GM18861 (cell line): ENCODE measurements around the gene MAG.
"Not testable (repeated sequence)": the region's sequence is repeated elsewhere in the genome, so short reads cannot be mapped to it uniquely, and the experiment has no call there.

Experiments used
- ATAC-seq: cut with Tn5 transposase; IDR thresholded peaks from one replicate; pipeline ENCODE4 v1.9.1; 2021; ENCODE audit not compliant: unreplicated experiment

Gene MAG

DNA sequence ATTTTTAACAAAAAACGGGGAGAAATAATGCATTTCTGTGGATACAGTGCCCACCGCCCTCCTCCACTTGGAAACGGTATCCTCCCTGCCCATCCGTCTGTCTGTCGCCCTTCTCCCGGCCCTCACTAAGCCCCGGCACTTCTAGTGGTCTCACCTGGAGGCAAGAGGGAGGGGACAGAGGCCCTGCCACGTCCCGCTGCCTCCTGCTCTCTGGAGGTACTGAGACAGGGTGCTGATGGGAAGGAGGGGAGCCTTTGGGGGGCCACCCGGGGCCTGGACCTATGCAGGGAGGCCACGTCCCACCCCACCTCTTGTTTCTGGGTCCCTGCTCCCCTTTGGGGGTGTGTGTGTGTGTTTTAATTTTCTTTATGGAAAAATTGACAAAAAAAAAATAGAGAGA, 12.6 kb upstream of the MAG start:
- no peak for ATAC-seq

DNA sequence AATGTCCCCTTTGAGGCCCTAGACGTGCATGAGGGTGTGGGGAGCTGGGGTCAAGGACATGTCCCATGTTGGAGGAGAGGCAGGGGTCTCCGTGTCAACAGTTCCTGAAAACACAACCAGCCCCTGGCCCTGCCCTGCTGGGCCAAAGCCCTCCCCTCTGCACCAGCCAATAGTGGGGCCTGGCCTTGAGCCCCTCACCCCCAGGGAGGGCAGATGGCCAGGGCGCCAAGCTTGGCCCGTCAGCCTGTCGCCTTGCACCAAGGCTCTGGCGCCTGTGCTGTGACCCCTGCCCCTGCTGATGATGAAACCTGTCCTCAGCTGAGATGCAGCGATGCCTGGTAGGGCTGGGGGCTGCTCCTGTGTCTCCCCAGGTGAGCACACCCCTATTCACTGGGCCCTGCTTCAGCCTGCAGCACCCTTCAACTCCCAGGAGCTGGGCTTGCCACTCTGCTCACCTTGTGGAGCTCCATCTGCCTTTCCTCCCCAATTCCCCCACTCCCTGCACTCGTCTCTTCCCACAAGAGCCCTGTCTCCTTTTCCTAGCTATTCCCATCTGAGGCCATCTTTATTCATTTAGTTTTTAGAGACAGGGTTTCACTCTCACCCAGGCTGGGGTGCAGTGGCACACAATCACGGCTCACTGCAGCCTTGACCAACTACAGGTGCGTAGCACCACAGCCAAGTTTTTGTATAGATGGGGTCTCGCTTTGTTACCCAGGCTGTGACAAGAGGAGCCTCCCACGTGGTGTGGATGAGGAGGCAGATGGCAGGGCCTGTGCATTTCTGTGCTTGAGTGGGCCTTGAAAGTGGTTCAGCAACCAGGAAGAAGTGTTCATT, 11.8 kb upstream of the MAG start:
- no peak for ATAC-seq

DNA sequence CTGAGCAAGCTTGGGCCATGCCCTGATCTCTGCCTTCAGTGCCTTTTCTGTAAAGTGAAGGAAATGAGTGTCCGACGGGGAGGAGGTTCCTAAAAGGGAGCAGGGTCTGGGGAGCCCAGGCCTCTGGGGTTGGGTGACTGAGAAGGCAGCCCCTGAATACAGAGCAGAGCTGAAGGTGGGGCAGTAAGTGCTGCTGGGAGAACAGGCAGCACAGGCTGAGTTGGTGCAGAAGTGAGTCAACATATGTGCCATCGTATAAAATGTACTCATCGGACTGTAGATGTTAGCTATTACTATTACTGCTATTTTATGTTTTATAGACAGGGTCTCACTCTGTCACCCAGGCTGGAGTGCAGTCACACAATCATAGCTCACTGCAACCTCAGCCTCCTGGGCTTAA, 10.7 kb upstream of the MAG start:
- ATAC-seq: no peak

DNA sequence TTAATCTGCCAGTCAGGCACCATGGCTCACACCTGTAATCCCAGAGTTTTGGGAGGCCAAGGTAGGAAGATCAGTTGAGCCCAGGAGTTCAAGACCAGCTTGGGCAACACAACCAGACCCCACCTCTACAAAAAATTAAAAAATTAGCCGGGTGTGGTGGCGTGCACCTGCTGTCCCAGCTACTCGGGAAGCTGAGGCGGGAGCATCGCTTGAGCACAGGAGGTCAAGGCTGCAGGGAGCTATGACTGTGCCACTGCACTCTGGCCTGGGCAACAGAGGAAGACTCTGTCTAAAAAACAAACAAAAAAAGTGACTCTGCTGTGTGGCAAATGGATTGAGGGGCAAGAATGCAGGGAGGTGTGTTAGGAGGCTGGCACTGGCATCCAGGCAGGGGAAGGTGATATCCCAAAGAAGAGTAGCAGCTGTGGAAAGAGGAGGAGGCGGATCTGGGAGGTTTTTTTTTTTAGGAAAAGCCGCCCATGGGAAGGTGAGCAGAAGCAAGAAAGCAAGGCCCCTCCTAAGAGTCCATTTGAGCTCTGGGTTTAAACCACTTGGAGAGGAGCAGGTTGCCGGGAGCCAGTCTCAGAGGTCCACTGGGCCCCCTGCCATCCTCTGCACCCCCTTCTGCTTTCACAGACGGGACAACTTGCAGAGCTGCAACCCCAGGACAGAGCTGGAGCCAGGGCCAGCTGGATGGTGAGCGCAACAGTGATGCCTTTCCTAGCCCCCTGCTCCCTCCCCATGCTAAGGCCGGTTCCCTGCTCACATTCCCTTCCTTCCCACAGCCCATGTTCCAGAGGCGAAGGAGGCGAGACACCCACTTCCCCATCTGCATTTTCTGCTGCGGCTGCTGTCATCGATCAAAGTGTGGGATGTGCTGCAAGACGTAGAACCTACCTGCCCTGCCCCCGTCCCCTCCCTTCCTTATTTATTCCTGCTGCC, 7.5 kb upstream of the MAG start:
- no peak for ATAC-seq

DNA sequence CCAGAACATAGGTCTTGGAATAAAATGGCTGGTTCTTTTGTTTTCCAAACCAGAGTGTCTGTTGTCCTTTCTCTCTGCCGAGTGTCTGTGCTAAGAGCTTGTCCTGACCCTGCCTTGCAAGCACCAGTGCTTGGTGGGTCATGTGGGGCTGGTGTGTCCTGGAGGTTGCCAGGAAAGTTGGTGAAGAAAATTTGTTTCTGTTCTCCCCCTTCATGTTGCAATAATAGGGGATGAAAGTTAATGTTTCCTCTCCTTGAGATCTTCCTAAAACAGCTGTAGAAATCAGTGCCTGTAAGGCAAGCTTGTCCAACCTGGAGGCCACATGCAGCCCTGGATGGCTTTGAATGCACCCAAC, 6.9 kb upstream of the MAG start:
- ATAC-seq: no peak

DNA sequence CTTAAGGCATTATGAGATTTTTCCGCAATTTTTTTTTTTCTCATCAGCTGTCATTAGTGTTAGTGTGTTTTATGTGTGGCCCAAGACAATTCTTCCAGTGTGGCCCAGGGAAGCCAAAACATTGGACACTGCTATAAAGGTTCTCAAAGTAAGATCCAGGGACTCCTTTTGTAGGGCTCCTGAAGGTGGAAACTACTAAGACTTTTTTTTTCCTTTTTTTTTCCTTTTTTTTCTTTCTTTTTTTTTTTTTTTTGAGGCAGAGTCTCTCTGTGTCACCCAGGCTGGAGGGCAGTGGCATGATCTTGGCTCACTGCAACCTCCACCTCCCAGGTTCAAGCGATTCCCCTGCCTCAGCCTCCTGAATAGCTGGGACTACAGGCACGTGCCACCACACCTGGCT, 6.5 kb upstream of the MAG start:
- not testable (repeated sequence) for ATAC-seq

DNA sequence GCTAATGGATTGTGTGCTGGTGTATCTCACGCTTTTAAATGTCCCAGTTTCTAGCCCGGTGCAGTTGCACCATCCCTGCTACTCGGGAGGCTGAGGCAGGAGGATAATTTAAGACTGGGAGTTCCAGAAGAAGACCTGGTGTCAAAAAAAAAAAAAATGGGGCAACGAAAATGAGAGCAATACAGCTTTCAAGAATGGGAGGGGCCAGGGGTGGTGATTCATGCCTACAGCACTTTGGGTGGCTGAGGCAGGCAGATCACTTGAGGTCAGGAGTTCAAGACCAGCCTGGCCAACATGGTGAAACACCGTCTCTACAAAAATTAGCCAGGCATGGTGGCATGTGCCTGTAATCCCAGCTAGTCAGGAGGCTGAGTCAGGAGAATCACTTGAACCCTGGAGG, 5.9 kb upstream of the MAG start:
- not testable (repeated sequence) for ATAC-seq

DNA sequence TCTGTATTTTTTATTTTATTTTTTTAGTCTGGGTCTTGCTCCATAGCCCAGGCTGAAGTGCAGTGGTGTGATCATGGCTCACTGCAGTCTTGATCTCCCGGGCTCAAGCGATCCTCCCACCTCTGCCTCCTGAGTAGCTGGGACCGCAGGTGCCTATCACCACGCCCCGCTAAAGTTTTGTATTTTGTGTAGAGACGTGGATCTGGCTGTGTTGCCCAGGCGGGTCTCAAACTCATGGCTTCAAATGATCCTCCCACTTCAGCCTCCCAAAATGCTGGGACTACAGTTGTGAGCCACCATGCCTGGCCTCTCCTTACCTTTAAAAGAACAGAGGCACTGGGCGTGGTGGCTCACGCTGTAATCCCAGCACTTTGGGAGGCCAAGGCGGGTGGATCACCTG, 4.2 kb upstream of the MAG start:
- ATAC-seq: no peak

DNA sequence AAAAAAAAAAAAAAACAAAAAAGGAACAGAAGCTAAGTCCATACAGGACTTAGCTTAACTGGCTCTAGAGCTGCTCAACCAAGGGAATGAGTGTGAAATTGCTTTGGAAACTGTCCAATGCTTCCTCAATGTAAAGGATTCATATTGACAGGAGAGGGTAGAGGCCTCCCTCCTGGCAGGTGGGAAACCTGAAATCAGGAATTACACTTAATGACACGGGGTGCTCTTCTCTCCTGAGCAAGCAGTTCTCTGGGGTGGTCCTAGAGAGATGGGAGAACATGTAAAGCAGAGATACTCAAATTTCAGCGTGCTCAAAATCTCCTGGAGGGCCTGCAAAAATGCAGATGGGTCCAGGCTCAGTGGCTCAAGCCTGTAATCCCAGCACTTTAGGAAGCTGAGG, 3.6 kb upstream of the MAG start:
- ATAC-seq: no peak

DNA sequence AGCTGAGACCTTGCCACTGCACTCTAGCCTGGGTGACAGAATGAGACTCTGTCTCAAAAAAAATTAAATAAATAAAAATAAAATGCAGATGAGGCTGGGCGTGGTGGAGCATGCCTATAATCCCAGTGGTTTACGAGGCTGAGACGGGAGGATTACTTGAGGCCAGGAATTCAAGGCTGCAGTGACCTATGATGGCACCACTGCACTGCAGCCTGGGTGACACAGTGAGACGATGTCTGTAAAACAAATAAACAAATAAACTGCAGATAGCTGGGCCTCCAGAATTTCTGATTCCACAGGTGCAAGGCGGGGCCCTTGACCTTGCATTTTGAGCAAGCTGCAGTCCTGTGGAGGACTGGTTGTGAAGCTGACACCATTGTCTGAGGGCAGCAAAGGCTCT, 3.1 kb upstream of the MAG start:
- ATAC-seq: no peak

DNA sequence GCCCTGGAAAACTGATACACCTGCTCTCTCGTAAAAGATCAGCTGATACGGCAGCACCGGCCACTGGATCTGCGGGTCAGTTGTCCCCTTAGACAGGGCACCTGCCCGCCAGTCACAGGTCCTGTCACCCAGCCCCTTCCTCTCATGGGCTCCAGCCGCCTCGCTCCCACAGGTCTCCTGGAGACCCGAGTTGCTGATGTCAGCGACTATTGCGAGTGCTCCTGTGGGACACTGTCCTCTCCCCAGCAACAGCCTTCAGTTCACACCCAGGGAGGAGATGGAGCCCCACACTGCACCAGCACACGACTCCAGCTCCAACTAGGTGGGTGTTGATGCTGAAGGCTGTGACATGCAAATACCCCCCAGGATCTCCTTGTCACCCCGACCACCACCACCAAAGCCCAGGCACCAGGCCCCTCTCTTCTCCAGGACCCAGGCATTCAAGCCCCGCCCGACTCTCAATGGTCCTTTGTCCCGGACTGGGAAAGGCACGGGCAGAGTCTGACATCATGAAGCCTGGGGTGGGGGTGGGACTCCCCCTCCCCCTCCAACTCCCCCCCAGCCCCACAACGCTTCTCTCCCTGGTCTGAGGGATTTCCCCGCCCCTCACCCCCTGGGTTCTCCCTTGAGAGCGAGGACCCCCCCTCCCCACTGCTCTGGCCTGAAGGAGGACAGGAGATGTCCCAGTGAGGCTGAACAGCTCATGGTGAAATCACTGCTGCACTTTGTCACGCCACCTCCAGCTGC, 1.4 kb upstream of the MAG start:
- no peak for ATAC-seq

DNA sequence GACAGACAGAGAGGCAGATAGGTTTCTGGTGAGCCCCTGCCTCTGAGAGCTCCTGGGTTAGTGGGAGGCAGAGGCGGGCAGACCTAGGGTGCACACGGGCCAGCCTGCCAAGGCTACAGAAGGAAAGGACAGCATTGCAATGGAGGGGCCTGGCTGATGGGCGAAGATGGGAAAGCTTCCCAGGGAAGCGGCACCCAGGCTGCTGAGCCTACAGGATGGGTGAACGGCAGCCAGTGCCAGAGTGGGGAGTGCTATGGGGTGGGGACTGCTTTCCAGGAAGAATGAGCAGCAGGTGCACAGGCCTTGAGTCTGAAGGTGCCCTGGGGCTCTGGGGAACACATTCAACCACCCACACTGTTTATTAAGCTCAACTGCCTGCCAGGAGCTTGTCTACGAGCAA, 702 bp upstream of the MAG start:
- ATAC-seq: no peak

DNA sequence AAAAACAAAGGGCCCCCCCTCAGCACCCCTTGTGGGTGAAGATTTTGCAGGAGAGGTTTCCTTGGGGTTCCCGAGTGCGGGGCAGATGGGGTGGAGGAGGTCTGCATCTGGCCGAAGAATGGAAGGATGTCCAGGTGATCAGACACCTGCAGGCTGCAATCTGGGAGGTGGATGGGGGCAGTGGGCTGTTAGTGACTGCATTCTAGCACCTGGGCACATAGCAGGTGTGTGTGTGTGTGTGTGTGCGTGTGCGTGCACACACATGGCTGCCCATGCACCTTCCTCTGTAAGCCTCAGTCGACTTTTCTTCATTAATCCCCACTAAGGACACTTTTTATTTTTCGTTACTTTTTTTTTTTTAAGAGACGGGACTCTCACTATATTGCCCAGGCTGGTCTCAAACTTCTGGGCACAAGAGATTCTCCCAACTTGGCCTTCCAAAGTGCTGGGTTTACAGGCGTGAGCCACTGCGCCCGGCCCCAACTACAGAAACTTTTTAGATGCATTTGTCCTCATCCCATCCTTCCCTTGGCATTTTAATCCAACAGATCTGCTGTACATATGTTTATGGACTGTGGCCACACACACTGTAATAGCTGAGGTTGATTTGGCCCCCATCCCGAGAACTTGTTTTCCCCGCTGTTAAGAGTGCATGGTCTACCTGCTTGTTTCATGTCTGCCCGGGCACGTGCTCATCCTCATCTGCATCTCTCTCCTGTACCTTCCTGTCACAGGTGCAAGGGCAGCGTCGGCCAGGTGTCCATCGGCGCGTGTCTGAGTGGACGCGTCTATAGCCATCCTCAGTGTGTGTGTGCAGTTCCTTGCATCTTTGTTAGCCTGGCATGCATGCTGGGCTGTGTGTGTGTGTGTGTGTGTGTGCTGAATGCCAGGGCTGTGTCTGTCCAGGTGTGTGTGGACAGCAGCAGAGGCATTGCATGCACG, 731 bp downstream of the MAG start:
- no peak for ATAC-seq

DNA sequence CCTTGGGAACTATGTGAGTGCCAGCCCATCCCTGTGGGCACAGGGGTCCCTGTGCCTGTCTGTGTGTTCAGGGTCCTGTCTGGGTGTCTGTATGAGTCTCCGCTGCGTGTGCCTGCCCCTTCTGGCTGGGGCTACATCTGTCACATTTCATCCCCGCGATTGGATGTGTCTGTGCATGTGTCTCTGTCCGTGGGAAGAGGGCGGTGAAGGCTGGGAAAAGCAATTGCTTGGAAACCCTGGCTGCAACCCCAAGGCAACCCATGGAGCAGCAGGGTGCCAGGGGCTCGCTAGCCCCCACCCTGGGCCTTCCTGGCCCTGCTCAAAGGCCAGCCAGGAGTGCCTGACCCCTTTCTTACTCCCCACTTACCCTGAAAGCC, 1.4 kb downstream of the MAG start:
- no peak for ATAC-seq

DNA sequence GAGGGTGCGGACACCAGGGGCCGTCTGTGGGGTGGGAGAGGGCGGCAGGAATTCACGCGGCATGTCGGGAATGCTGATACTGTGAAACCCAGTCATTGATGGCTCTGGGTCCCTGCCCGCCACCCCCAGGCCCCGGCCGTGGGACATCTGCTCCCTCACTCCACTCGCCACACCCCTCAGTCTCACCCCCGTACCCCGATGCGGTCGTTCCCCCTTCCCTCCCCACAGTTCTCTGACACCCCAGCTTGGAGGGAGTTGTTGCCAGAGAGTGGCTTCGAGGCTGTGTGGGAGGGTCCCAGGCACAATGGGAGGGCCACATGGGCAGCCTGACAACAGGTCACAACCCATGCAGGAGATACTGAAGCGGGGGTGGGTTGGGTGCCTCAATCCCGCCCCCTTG, 1.8 kb downstream of the MAG start:
- no peak for ATAC-seq

DNA sequence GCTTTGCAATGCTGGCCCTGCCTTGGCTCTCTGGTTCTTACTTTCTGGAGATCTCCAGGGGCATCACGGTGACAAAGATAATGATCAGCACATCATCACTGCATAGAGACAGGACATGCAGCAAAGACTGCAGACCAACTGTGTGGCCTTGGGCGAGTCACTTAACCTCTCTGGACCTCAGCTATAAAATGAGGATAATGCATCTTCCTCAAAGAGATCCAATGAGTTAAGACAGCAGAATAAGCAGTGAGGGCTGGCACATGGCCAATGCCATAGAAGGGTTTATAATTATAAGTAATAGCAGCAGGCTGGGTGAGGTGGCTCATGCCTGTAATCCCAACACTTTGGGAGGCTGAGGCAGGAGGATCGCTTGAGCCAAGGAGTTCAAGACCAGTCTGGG, 2.4 kb downstream of the MAG start:
- ATAC-seq: no peak

DNA sequence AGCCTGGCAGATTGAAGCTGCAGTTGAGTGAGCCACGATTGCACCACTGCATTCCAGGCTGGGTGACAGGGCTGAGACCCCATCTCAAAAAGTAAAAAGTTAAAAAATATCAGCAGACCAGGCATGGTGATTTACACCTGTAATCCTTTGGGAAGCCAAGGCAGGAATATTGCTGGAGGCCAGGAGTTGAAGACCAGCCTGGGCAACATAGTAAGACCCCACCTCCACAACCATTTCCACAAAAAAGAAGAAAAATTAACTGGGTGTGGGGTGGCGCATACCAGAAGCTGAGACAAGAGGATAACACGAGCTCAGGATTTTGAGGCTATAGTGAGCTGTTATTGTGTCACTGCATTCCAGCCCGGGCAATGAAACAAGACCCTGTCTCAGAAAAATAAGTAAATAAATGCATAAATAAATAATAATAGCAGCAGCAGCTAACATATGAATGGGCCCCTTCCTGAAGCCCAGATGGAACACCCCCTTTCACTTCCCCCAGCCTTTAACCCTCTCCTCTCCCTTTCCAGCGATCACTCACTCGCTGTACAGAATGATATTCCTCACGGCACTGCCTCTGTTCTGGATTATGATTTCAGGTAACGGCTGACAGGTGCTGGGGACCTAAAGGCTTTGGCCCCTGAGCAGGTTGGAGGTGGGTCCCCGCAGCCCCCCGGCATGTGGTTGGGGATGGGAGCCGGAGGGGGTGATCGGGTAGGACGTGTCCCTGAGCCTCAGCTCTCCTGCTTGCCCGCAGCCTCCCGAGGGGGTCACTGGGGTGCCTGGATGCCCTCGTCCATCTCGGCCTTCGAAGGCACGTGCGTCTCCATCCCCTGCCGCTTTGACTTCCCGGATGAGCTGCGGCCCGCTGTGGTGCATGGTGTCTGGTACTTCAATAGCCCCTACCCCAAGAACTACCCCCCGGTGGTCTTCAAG, 3.2 kb downstream of the MAG start:
- no peak for ATAC-seq

DNA sequence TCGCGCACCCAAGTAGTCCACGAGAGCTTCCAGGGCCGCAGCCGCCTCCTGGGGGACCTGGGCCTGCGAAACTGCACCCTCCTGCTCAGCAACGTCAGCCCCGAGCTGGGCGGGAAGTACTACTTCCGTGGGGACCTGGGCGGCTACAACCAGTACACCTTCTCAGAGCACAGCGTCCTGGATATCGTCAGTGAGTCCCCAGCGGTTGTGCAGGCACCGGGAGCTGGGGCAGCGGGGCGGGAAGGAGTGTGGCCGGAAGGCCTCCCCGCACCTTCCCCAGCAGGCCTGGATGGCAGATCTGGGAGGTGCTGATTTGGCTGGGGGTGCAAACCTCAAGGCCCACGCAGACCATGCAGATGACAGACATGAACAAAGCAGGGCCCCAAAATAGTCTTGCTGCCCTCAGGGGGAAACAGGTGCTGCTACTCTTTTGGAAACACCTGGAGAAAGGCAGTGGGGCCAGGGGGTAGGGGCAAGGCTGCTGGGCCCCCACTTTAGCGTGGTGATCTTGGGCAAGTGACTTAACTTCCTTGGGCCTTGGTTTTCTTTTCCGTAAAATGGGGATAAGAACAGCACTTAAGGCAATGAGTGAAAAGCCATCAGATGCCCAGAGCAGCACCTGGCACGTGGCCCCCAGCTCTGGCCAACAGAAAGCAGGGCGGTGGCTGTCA, 4.0 kb downstream of the MAG start:
- ATAC-seq: no peak
